DMS79 (cell line): ENCODE measurements around the gene RAB3C.

Experiments used
- DNase-seq: peaks from one replicate; lab custom pipeline; 2025; lab: John Stamatoyannopoulos, UW

RAB3C gene

GRCh38 chr5:58735637-58736036 lies 152.8 kb downstream of the RAB3C start:
- DNase-seq = no peak

- DNase-seq = no peak
These were observed 153.3 kb downstream of the RAB3C start for GRCh38 chr5:58736214-58736613.

GRCh38 chr5:58737671-58738070 lies 154.8 kb downstream of the RAB3C start:
- DNase-seq = no peak

- DNase-seq = no peak
These were observed 155.5 kb downstream of the RAB3C start for GRCh38 chr5:58738336-58738735.

- DNase-seq = no peak
These were observed 156.2 kb downstream of the RAB3C start for GRCh38 chr5:58739051-58739450.

- DNase-seq = no peak
These were observed 158.1 kb downstream of the RAB3C start for GRCh38 chr5:58740956-58741355.

GRCh38 chr5:58745350-58745749 lies 162.5 kb downstream of the RAB3C start:
- no peak for DNase-seq

- DNase-seq = no peak
These were observed 163.4 kb downstream of the RAB3C start for GRCh38 chr5:58746321-58746720.

GRCh38 chr5:58750036-58750435 lies 167.2 kb downstream of the RAB3C start:
- DNase-seq = no peak

- DNase-seq = no peak
These were observed 168.5 kb downstream of the RAB3C start for GRCh38 chr5:58751222-58751837.

- no peak for DNase-seq
These were observed 169.2 kb downstream of the RAB3C start for GRCh38 chr5:58752104-58752503.

- no peak for DNase-seq
These were observed 170.6 kb downstream of the RAB3C start for GRCh38 chr5:58753446-58753845.

GRCh38 chr5:58754250-58754649 lies 171.4 kb downstream of the RAB3C start:
- DNase-seq = no peak

GRCh38 chr5:58755397-58755796 lies 172.5 kb downstream of the RAB3C start:
- no peak for DNase-seq

GRCh38 chr5:58759745-58760144 lies 176.9 kb downstream of the RAB3C start:
- DNase-seq = no peak

GRCh38 chr5:58760222-58760621 lies 177.3 kb downstream of the RAB3C start:
- DNase-seq = no peak

- no peak for DNase-seq
These were observed 178.5 kb downstream of the RAB3C start for GRCh38 chr5:58761407-58761806.

- DNase-seq = no peak
These were observed 180.5 kb downstream of the RAB3C start for GRCh38 chr5:58763390-58763789.

- no peak for DNase-seq
These were observed 181.3 kb downstream of the RAB3C start for GRCh38 chr5:58764199-58764598.

- no peak for DNase-seq
These were observed 182.2 kb downstream of the RAB3C start for GRCh38 chr5:58765058-58765457.

GRCh38 chr5:58767104-58767503 lies 184.2 kb downstream of the RAB3C start:
- no peak for DNase-seq

GRCh38 chr5:58770136-58770535 lies 187.3 kb downstream of the RAB3C start:
- DNase-seq = no peak

- no peak for DNase-seq
These were observed 188.9 kb downstream of the RAB3C start for GRCh38 chr5:58771796-58772195.

- peak; percentile 37 for DNase-seq
These were observed 191.0 kb downstream of the RAB3C start for GRCh38 chr5:58773744-58774441.
